ENCODE data around the gene NGB. TPM values are rescaled to one million over a fixed set of nuclear protein-coding genes. Genes with fewer than 3 reads are reported as not detected.
A peak's percentile ranks its signal among the peaks of the same experiment; 100 is the strongest.

NGB gene
- total RNA-seq, 1 donor from 2014 or later, result not detected

DNA sequence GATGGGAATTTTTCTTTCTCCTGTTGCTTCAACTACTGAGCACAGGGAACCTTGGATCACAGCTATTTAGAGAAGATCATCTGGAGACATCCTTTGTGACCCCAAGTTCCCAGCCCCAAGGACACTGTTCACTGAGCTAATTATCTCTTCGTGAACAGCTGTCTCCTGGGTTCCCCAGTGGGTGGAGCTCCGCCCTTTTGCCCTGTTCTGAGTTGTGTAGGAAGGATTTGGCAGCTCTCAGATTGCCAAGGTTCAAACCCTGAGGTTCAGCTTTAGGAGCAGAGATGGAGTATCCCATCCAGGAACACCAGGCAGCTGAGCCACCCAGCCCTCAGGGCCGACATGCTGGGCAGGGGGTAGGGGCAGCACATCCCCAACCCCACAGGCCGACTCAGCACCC, 32.0 kb downstream of the NGB start:
- ATAC-seq, result no peak
- DNase-seq (ENCODE audit: low spot score), result no peak

DNA sequence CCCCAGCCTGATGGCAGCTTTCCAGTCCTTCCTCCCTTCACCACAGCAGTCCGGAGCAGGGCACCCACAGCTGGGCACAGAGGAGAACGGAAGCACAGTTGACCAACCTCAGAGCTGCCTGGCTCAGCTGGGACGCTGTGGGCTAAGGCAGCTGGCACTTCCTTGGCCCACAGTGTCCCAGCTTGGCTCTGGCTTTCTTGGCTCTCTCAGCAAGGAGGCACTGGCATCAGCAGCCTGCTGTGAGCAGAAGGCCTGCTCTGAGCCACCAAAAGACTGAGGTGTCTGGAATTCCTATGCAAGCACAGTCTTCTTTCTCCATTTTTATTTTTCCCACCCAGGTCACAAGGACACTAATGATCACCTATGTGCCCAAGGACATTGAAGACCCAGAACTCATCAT, 32.6 kb downstream of the NGB start:
- ATAC-seq (no peak), DNase-seq (ENCODE audit: low spot score) (no peak)

DNA sequence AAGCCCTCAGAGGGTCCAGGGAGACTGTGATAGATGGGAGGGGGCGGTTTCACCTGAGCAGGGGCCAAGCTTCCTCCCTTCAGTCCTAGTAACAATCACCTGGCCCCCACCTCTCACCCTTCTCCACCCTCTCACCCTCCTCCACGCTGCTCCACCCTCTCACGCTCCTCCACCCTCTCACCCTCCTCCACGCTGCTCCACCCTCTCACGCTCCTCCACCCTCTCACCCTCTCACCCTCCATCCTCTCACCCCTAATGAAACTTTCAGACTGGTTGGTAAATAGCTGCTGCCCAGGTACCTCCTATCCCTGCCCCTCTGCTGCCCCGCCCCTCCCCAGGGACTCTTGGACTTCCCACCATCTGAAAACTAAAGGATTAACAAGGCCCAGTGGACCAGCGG, 34.2 kb downstream of the NGB start:
- no peak for ATAC-seq
- DNase-seq (ENCODE audit: low spot score), result no peak

DNA sequence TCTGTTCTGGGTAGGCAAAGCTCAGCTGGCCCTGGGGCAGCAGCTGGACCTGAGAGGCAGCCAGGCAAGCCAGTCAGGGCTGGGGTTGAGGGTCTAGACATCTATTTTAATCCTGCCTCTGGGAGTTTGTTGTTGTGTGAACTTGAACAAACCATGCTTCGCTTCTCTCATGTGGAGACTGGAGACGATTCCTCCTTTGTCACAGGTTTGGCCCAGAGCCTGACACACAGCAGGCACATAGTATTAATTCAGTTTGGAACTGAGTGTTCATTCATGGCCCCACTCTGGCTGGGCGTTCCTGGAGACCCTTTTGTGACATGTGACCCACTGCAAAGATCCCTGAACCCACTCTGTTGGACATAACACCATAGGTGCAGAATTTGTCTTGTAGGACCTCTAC, 39.3 kb downstream of the NGB start:
- no peak for ATAC-seq
- DNase-seq (ENCODE audit: low spot score), result no peak

DNA sequence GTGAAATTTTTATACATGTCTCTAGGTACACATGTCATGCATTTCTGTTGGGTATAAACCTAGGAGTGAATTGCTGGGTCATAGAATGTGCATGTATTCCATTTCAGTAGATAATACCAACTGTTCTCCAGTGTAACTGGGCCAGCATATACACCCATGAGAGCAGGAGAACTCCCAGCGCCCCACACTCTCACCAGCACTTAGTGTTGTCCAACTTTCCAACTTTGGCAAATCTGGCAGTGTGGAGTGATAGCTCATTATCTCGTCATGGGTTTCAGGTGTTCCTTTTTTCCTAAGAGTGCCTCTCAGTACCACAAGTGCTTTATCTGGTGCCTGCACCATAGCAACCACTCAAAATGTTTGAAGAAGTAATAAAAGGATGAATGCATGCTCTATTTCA, 40.1 kb downstream of the NGB start:
- ATAC-seq (no peak), DNase-seq (ENCODE audit: low spot score) (no peak)

DNA sequence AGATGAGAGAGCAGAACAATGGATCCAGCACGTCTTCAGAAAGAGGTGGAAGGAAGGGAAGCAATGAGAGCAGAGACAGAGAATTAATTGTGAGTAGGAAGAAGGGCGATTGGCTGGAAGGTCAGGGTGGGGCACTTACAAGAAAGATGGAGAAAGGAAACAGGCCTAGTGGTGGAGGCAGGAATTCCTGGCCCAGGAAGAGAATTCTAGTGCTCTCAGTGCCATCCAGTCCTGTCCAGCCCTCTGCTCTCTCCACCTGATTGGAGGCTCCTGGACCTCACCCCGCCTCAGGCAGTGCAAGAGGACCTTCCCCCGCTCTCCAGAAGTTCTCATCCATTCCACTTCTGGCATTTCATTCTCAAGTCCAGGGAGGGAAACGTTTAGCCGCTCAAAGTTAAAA, 43.0 kb downstream of the NGB start:
- DNase-seq (ENCODE audit: low spot score) (no peak), ATAC-seq (no peak)

DNA sequence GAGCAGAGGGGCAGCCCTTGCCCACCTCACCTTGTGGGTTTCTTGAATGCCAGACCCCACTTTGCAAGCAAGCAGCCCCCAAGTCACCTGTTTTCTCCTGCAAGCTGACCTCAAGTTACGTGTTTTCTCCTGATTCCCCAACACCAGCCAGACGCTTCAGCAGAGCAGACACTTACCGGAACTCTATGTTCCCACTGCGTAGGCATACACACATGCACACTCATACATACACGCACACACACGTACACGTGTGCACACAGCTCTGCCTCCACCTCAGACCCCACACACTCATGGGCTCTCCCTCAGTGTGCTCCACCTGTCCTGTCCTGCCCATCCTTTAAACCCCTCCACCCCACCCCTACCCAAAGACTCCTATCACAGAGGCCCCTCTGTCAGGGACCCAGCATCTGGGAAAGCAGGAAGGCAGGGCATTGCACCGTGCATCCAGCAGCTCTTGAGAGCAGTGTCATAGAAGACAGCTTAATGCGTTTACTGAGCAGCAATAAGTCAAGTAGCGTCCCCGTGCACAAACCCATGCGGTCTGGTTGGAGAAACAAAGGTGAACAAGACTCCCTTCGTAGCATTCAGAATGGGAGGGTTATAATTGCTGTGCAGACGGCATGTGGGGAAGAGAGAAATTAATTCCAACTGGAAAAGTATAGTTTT, 45.0 kb downstream of the NGB start:
- DNase-seq (ENCODE audit: low spot score) (no peak), ATAC-seq (no peak)

DNA sequence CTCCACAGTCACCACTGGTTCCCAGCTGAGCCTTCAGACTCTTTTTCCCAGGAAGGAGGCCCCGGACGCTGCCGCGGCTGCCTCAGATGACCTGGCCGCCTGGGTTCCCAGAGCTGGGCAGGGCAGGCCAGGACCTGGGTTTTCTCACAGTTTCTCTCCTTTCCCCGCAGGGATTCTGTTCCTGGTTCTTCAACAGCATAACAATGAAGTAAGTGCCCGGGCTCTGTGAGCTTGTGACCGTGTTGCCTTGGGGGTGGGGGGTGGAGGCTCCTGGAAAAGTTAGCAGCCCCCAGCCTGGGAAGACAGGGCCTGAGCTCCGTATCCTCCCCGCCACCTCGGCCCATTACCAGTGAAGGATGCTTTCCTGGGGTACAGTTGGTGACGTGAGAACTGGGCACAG, 45.8 kb downstream of the NGB start:
- ATAC-seq (no peak), DNase-seq (ENCODE audit: low spot score) (no peak)

DNA sequence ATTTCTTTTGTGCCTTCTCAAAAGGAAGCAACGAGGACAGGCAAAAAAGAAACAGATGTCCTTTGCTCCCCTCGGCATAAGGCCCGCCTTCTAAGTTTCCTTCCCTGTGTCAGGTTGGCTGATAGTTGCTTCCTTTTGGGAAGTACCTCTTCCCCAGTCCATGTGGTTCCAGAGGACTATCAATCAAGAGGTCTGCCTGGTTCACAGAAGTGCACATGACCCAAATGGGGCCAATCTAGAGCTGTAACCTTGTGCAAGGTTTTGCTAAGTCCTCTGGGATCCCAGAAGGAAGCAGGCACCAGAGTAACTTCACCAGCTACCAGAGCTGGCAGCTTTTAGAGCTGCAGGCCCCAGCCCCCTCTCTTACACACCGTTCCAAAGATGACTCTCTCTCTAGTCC, 46.8 kb downstream of the NGB start:
- no peak for DNase-seq (ENCODE audit: low spot score)
- no peak for ATAC-seq

DNA sequence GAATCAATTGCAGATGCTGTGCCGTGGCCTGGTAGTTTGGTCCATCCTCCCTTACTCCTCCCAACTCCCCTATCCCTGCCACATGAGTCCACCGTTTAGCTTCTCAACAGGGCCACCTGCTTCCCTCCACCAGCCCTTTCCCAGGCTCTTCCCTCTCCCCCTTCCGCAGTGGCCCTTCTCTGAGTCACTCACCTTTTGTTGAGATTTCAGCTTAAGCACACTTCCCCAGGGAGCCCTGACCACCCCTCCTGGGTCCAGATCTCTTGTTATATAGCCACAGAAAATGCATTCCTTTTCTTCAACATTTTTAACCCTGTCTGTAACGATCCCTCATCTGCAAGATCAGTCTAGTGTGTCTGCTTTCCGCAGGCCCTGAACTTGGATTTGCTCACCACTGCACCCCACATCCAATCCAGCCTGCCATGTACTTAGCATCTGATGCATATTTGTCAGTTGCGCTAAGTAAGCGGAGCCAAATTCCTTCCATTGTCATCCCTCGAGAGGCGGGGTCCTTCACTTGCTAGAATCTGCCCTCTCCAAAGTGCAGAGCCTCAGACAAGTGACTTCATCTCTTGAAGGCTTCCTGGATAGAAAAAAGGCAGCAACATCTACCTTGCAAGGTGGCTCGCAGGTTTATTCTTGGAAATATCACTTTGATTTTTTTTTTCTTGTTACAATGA, 48.3 kb downstream of the NGB start:
- DNase-seq (ENCODE audit: low spot score) (no peak), ATAC-seq (no peak)

DNA sequence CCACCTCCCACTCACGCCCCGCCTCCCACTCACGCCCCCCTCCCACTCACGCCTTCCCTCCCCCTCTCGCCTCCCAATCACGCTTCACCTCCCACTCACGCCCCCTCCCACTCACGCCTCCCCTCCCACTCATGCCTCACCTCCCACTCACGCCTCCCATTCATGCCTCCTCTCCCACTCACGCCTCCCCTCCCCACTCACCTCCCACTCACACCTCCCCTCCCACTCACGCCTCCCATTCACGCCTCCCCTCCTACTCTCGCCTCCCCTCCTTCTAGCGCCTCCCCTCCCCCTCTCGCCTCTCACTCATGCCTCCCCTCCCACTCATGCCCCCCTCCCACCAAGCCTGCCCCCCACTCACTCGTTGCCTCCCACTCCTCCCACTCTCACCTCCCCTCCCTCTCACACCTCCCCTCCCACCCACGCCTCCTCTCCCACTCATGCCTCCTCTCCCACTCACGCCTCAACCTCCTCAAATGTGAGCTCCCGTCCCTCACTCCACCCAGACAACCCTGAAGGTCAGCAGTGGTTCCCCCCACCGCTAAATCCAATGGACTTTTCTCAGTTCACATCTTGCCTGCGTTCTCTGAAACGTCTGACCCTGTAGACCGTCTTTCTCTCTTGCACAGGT, 49.6 kb downstream of the NGB start:
- ATAC-seq (no peak), DNase-seq (ENCODE audit: low spot score) (no peak)

DNA sequence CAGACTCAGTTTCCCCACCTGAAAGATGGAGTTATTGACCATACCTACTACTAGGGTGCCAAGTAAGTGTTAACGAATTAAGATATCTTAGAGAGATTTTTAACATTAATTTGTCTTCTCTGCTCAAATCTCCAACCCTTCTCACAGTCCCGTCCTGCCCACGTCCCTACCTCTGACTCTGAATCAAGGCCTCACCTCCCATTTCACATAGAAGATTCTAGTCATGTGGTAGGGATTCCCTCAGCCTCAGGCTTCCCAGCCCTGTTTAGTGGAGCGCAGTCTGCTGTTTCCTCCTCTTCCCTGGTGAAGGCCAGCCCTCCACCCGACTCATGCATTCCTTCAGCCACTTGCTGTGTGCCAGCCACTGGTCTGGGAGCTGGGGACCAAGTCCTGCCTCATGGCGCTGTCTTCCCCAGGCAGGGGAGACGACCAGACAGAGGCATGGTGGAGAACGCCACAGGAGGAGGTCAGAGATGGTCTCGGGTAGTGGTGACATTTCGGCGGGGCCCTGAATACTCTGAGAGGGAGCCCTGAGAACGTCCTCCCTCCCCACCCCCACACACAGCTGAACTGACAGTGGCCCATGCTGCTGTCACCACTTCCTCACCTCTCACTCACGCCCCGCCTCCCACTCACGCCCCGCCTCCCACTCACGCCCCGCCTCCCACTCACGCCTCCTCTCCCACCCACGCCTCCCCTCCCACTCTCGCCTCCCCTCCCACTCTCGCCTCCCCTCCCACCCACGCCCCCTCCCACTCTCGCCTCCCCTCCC, 50.6 kb downstream of the NGB start:
- ATAC-seq, result no peak
- no peak for DNase-seq (ENCODE audit: low spot score)

DNA sequence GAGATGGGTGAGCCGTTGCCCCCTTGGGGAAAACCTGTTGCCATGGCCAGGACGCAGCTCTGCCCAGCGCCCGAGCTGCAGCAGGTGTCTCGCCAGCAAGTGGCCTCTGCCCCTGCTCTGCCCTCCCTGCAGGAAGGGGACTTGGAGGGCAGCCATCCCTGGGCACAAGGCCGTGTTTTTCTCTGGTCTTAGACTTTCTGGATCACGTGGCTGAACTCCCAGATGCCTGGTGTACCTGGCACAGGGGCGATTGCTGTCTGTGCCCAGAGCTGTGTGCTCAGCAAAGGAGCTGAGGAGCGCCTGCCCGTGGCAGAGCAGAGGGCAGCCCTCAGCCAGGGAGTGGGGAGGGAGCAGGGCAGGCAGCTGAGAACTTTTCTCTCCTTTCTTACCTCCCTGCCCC, 51.4 kb downstream of the NGB start:
- peak; percentile 93 for DNase-seq (ENCODE audit: low spot score)
- ATAC-seq, result peak; percentile 95

DNA sequence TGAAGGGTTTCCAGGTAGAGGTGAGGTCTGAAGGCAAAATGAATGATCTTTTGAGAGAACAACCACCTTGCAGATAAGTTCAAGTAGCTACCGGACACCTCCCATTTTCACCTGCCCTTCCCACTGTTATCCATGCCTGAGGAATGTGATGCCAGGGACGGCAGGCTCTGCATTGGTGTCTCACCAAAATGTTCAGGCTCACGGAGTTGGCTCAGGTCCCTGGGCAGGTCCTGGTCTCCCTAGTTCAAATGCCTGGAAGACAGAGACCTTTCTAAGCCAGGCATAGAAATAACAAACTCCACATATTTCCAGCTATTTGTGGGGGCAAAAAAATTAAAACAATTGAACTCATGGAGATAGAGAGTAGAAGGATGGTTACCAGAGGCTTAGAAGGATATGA, 53.5 kb downstream of the NGB start:
- no peak for DNase-seq (ENCODE audit: low spot score)
- ATAC-seq, result no peak

Other genes with a start within 250 kb of the NGB start
- 18.1 TPM for gene IRF2BPL, start 242.5 kb downstream of the NGB start, total RNA-seq
- gene CIPC, start 172.9 kb downstream of the NGB start, total RNA-seq, result 11.8 TPM
- not detected for gene ZDHHC22, start 129.4 kb downstream of the NGB start, total RNA-seq
- 0.35 TPM for gene TMEM63C, start 89.4 kb downstream of the NGB start, total RNA-seq
- 15.7 TPM for gene POMT2, start 49.7 kb upstream of the NGB start, total RNA-seq
- 121 TPM for gene GSTZ1, start 49.8 kb upstream of the NGB start, total RNA-seq
- gene TMED8, start 105.9 kb upstream of the NGB start, total RNA-seq, result 2.4 TPM
- 0.08 TPM for gene SAMD15, start 106.2 kb upstream of the NGB start, total RNA-seq
- 0.33 TPM for gene NOXRED1, start 152.3 kb upstream of the NGB start, total RNA-seq
- gene VIPAS39, start 186.4 kb upstream of the NGB start, total RNA-seq, result 8.2 TPM
- 45.7 TPM for gene AHSA1, start 186.9 kb upstream of the NGB start, total RNA-seq
- not detected for gene ISM2, start 227.6 kb upstream of the NGB start, total RNA-seq